ENCODE measurements around the gene TMEM169. TPM values are rescaled to one million over a fixed set of nuclear protein-coding genes. Genes with fewer than 3 reads are reported as not detected.

The TMEM169 gene
- total and polyA plus RNA-seq, 2 of the 4 experiments (the other 2 are of a cell fraction), result 0.15 to 0.54 TPM

- intact Hi-C loops (cut with micrococcal nuclease), result no loop called here
- WGBS, 2 experiments (ENCODE audit: extremely low coverage in 2 of 2, insufficient read length in 1 of 2), result no CpG with 5 or more reads among the region's 3 CpGs
- CTCF ChIA-PET, result interaction anchor here (0.6 to 1.0 kb wide), 2 partner anchors 21 to 23 kb away, joined by 3 to 5 read pairs; no protein-coding TSS in a partner anchor
- TF ChIP-seq CEBPB (IDR thresholded peaks at IDR 0.05; ENCODE audit: low read depth, low read length), result no peak
- no peak for TF ChIP-seq CTCF (conservative IDR thresholded peaks at IDR 0.05; ENCODE audit: low read depth, low read length)
- TF ChIP-seq NFE2L2 (IDR thresholded peaks at IDR 0.05; ENCODE audit: low read depth, low read length), result no peak
- TF ChIP-seq RFX5 (IDR thresholded peaks at IDR 0.05; ENCODE audit: low read depth, low read length), result no peak
- TF ChIP-seq RCOR1 (IDR thresholded peaks at IDR 0.05; ENCODE audit: insufficient replicate concordance, low read length), result no peak
- no peak for TF ChIP-seq CHD1 (IDR thresholded peaks at IDR 0.05; ENCODE audit: low read depth, low read length)
- no peak for TF ChIP-seq ELK1 (IDR thresholded peaks at IDR 0.05; ENCODE audit: borderline replicate concordance, low read depth, low read length)
- TF ChIP-seq RAD21 (IDR thresholded peaks at IDR 0.05; ENCODE audit: low read length), result no peak
- no peak for TF ChIP-seq MXI1 (IDR thresholded peaks at IDR 0.05; ENCODE audit: borderline replicate concordance, low read depth, low read length)
- no peak for TF ChIP-seq FOS (IDR thresholded peaks at IDR 0.05; ENCODE audit: low read depth, low read length)
- no peak for TF ChIP-seq BHLHE40 (IDR thresholded peaks at IDR 0.05; ENCODE audit: low read depth, low read length)
- TF ChIP-seq MAZ (IDR thresholded peaks at IDR 0.05; ENCODE audit: borderline replicate concordance, low read depth, low read length), result no peak
- TF ChIP-seq MAFK (IDR thresholded peaks at IDR 0.05; ENCODE audit: low read depth, low read length), result no peak
- no peak for TF ChIP-seq USF2 (IDR thresholded peaks at IDR 0.05; ENCODE audit: low read depth, low read length)
- no peak for TF ChIP-seq SMC3 (IDR thresholded peaks at IDR 0.05; ENCODE audit: low read depth, low read length)
- no peak for TF ChIP-seq POLR2A (IDR thresholded peaks at IDR 0.05; ENCODE audit: low read depth, low read length)
- Histone ChIP-seq H3K56ac (ENCODE audit: extremely low read depth, insufficient read depth, low read length) (no peak overlapping the region), H3K14ac (replicated peaks; ENCODE audit: low read depth, low read length) (no peak overlapping the region), H3K27me3 (ENCODE audit: control insufficient read depth, insufficient read depth, low read length) (no peaks in the 10 kb centered on the region), H2BK15ac (ENCODE audit: low read depth, low read length) (no peak overlapping the region), H2BK20ac (ENCODE audit: low read depth, low read length) (no peak overlapping the region), H3K36me3 (ENCODE audit: control insufficient read depth, insufficient read depth, low read length) (no peaks in the 10 kb centered on the region), H4K8ac (ENCODE audit: low read depth in 2 of 2, low read length in 2 of 2) (no peak overlapping the region), H3K9me1 (ENCODE audit: insufficient read depth, low read length) (no peaks in the 10 kb centered on the region; the same call in 1 of the 2 replicates), H2AFZ (replicated peaks; ENCODE audit: low read length, poor library complexity) (no peak overlapping the region), H2BK5ac (ENCODE audit: low read depth, low read length, poor library complexity, severe bottlenecking) (no peak overlapping the region), H3K27ac (ENCODE audit: insufficient read depth, low read length) (no peak overlapping the region), H2AK9ac (replicated peaks; ENCODE audit: low read depth, low read length, poor library complexity) (no peak overlapping the region), H4K91ac (ENCODE audit: insufficient read depth, low read depth, low read length) (no peak overlapping the region), H3K9ac (ENCODE audit: low read depth, low read length) (no peak overlapping the region), H3K4me2 (ENCODE audit: low read depth, low read length) (no peak overlapping the region), H3K79me1 (ENCODE audit: low read depth in 1 of 2, low read length in 2 of 2) (no peaks in the 10 kb centered on the region), H4K20me1 (ENCODE audit: insufficient read depth, low read length) (no peaks in the 10 kb centered on the region), H3K4ac (ENCODE audit: low read depth, low read length) (no peak overlapping the region), H3K18ac (ENCODE audit: low read depth, low read length) (no peak overlapping the region), H2BK120ac (ENCODE audit: low read depth, low read length) (no peak overlapping the region), H4K5ac (ENCODE audit: low read depth, low read length) (no peak overlapping the region), H3K9me3 (ENCODE audit: control insufficient read depth, insufficient read depth, low read length) (no peaks in the 10 kb centered on the region), H3K23ac (ENCODE audit: low read depth, low read length) (no peak overlapping the region), H3K4me1 (ENCODE audit: control insufficient read depth, insufficient read depth, low read length) (peaks cover 2% of the 10 kb centered on the region; the same call in 1 of the 2 replicates), H2AK5ac (ENCODE audit: low read depth, low read length) (no peak overlapping the region), H3K4me3 (ENCODE audit: insufficient read depth, low read depth, low read length) (no peak overlapping the region)
- POLR2A ChIA-PET (ENCODE audit: unreplicated experiment), result no interaction called here
- in situ Hi-C loops (cut with MboI; ENCODE audit: low sequenced_read_pairs), result no loop called here
- dilution Hi-C loops (cut with HindIII; ENCODE audit: low sequenced_read_pairs, unreplicated experiment), result no loop called here
- BruUV-seq (replicated peaks), result no TSS peak
- no peak for DNase-seq
- no peak for ATAC-seq (ENCODE audit: low read depth)
These were observed 25.0 kb upstream of the TMEM169 start for GRCh38 chr2:216056739-216057138.
